ENCODE data around the gene BANP.

GRCh38 chr16:88102597-88102996, 151.4 kb downstream of the BANP start:
- TF ChIP-seq, protein P1, sequence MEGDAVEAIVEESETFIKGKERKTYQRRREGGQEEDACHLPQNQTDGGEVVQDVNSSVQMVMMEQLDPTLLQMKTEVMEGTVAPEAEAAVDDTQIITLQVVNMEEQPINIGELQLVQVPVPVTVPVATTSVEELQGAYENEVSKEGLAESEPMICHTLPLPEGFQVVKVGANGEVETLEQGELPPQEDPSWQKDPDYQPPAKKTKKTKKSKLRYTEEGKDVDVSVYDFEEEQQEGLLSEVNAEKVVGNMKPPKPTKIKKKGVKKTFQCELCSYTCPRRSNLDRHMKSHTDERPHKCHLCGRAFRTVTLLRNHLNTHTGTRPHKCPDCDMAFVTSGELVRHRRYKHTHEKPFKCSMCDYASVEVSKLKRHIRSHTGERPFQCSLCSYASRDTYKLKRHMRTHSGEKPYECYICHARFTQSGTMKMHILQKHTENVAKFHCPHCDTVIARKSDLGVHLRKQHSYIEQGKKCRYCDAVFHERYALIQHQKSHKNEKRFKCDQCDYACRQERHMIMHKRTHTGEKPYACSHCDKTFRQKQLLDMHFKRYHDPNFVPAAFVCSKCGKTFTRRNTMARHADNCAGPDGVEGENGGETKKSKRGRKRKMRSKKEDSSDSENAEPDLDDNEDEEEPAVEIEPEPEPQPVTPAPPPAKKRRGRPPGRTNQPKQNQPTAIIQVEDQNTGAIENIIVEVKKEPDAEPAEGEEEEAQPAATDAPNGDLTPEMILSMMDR (IDR thresholded peaks at IDR 0.05; ENCODE audit: poor library complexity) = no peak
- no peak for TF ChIP-seq EZH2 (IDR thresholded peaks at IDR 0.05; ENCODE audit: borderline replicate concordance)
